Left cardiac atrium (tissue), 4 donors: ENCODE measurements around the gene RBM34. TPM values are rescaled to one million over a fixed set of nuclear protein-coding genes. Genes with fewer than 3 reads are reported as not detected.
A peak's percentile ranks its signal among the peaks of the same experiment; 100 is the strongest.
"Not testable (repeated sequence)": the region's sequence is repeated elsewhere in the genome, so short reads cannot be mapped to it uniquely, and the experiment has no call there.

Experiments used
- ATAC-seq, 2 donors: fragments of 200-7000 bp; cut with Tn5 transposase; one replicate each; pipeline ENCODE4 v1.9.1; 2020; ENCODE audit warnings: mild to moderate bottlenecking in 2 of 2, moderate library complexity in 2 of 2
- DNase-seq: peaks from one replicate; pipeline ENCODE4 v3.0.0-alpha.2; 2020
- intact Hi-C, 2 donors: fragments of 100-400 bp; cut with DNase I; formaldehyde crosslinking; loops; one replicate each; pipeline versions ENCODE4 v1.14.1 to v1.15.1; 2022 to 2023
- long read RNA-seq: library from polyadenylated mRNA; unstranded; transcript quantifications from one replicate; pipeline ENCODE4 v2.0.0, GENCODE V29; 2021
- total RNA-seq, 2 donors: library from RNA; stranded (reverse); fragmentation: NEBNext Ultra II Directional; extraction: Animal tissue kit (Norgen Biotek cat#: 25700); gene quantifications; one replicate each; pipeline ENCODE4 v1.2.1, GENCODE V29; 2021
- donor health status: DM: no; HTN: yes; CAD: no.
- donor health status: DM: no; HTN: yes; CAD: no; lungs with severe emphysema.
- donor health status: DM: yes; HTN: yes; CAD: no.
- donor health status: Dilated cardiomyopathy.

The RBM34 gene
- 10 to 100 TPM; 47.0 to 54.6 TPM for total RNA-seq
- long read RNA-seq, transcript RBM34-201 (11 exons, 2,054 nt): major isoform, 18 of 29 reads
- long read RNA-seq, partial matches to known transcripts: 1 of 29 reads
- long read RNA-seq, other reads (novel, unspliced or antisense): 9 of 29 reads

DNA sequence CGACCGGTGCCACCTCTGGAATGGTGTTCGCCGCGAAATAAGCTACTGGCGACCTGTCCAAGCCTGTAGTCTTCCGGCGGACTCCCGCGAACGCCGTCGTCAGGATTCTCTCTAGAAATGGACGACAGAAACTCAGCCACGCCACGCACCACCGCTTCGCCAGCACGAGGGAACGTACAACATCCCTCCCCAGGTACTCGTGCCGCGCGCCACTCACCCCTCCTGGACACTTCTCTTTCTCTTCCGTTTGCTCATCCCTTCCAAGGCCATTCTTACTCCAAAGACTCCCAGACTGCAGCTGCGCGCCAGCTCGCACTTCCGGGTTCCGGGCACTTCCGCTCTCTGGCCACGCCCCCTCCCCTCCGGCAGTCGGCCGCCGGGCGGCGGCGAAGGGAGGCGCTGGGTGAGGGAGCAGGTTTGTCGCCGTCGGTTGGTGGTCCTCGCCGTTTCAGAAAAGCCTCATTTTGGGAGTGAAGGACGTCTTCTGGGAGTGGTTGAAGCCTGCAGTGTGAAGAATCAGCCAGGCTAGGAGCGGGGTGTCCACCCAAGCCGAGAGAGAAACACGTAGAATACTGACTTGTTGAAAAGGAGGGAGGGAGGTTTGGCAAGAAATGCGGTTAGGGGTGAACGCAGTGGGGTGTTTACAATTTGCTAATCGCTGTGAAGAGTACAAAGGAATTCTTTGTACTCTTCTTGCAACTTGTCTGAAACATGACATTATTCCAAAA, at the start of gene RBM34:
Gene RBM34, minus strand, starts transcription at position 294 of the 728 bp plus-strand sequence. Its CDS starts 24 bp downstream, at position 270.
- ATAC-seq (peak; percentile 98 to 99), DNase-seq (peak; percentile 93)
- intact Hi-C loops: no loop called here

DNA sequence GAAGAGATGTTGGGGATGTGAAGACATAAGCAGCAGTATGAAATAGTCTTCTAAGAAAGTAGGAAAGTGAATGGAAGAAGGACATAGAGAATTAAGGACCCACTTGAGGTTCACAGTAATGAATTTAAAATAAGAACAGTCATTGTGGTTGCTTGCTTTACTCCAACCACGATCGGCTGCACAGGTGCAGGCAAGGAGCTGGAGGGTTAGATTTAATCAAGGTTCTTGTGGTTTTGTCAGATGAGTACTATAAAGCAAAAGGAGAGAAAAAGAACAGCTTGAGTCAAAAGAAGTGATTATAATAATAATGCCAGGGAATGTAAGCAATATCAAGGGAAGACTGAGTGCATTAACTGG, 46.1 kb upstream of the RBM34 start:
- intact Hi-C loops: no loop called here
- DNase-seq: no peak
- no peak for ATAC-seq

DNA sequence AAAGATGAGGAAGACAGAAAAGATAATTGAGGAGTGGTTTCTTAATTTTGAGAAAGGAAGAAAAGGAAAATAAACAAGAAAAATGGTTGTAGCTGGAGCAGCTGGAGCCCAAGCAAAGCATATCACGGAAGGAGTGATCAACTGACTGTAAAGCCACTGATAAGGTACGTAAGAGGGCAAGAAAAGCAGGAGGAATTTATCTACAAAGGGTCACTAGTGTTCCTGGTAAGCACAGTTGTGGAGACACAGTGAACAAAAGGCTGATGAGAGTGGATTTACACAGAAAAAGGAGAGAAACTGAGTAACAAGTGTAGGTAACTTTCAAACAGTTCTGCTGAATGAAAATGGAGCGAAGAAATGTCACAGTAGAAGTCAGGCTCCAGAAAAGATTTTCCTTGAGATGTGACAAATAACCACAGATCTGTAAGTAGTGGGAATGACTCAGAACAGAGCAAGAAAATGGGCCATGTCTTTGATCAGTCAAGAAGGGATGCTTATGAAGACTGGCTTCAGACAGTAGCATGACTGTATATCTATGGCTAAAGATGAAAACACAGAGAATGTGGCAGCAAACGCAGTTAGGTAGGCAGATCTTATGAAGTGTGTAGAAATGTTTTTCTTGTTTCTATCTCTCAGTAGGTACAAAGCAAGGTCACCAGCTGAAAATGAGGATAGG, 45.6 kb upstream of the RBM34 start:
- DNase-seq: no peak
- intact Hi-C loops: no loop called here
- no peak for ATAC-seq

DNA sequence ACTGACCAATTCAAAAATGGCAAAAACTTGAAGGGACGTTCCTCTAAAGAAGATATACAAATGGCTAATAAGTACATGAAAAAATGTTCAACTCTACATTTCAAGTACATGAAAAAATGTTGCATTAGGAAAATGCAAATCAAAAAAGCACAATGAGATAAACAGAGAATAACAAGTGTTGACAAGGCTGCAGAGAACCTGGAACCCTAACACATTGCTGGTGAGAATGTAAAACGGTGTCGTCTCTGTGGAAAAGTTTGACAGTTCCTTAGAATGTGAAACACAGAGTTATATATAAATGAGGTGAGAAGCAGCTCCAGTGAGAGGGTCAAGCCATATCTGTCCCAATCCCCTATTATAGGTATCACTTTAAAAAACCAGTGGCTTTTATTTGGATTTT, 44.6 kb upstream of the RBM34 start:
- no peak for DNase-seq
- ATAC-seq: no peak
- intact Hi-C loops: no loop called here

DNA sequence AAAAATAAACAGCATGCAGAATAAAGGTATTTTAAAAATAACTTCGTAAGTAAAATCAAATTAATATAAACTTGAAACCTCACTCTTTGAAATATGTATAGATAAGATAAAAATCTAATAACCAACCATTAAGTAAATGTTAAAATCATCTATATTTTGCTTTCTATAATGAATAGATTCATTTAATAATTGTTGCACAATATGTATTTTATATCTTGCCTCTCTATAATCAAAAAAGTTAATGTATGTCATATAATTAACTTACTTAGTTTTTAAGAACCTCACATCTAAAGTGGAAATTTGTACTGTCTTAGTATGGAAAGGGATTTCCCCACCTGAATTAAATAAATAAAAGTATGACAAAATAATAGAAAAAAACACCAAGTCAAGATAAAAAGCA, 42.4 kb upstream of the RBM34 start:
- intact Hi-C loops: no loop called here
- no peak for DNase-seq
- ATAC-seq: no peak

DNA sequence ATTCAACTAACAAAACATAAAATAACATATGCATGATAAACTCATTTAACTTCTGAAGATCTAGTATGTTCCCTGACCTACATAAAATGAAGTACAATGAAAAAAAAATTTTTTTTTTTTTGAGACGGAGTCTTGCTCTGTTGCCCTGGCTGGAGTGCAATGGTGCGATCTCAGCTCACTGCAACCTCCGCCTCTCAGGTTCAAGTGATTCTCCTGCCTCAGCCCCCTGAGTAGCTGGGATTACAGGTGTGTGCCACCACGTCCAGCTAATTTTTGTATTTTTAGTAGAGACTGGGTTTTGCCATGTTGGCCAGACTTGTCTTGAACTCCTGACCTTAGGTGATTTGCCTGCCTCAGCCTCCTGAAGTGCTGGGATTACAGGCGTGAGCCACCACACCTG, 41.4 kb upstream of the RBM34 start:
- intact Hi-C loops, DNase-seq, ATAC-seq: not testable (repeated sequence)

DNA sequence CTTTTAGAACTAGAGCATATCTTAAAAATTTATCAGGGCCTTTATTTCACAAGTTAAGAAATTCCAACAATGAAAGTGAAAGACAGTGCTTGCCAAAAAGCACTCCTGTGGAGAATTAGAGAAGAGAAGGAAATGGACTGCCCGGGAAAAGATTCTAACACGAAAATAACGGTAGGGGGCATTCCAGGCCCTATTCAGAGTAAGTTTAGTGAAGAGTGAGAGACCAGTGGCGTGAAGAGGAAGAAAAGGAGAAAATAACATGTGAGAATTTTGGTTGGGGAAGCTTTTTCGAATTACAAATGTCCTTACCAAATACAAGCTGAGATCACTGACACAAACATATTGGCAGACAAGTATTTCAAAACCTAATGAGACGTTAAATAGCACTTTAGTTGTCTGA, 38.4 kb upstream of the RBM34 start:
- ATAC-seq (peak; percentile 47 to 60), DNase-seq (no peak)
- intact Hi-C loops: no loop called here

GRCh38 chr1:235190431-235190830, 29.4 kb upstream of the RBM34 start:
- intact Hi-C loops: no loop called here
- no peak for ATAC-seq

DNA sequence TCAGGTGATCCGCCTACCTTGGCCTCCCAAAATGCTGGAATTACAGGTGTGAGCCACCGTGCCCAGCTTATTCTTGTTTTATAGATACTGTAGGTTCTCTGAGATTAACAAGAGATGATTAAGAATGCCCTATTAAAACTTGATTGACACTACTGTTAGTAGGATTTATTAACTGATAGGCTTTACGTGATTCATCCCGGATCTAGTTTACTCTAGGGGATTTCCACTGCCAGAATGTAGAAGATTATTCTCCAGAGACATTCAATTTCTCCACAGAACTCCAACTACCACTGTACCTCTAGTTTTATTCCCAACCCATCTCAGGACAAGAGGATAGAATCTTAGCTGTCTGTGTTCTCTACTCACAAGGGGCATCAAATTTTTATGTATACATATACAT, 26.3 kb upstream of the RBM34 start:
- intact Hi-C loops: no loop called here
- ATAC-seq: no peak
- DNase-seq: no peak

More at GRCh38 chr1:235190431-235190830, 29.4 kb upstream of the RBM34 start:
- DNase-seq: no peak

- intact Hi-C loops: no loop called here
- no peak for DNase-seq
- no peak for ATAC-seq
Measured at GRCh38 chr1:235181561-235182245, 20.7 kb upstream of the RBM34 start.

GRCh38 chr1:235180916-235181460, 19.9 kb upstream of the RBM34 start:
- intact Hi-C loops: no loop called here
- no peak for ATAC-seq

GRCh38 chr1:235176486-235176885, 15.4 kb upstream of the RBM34 start:
- intact Hi-C loops: no loop called here
- DNase-seq (peak; percentile 10), ATAC-seq (no peak)

More at GRCh38 chr1:235180916-235181460, 19.9 kb upstream of the RBM34 start:
- no peak for DNase-seq

DNA sequence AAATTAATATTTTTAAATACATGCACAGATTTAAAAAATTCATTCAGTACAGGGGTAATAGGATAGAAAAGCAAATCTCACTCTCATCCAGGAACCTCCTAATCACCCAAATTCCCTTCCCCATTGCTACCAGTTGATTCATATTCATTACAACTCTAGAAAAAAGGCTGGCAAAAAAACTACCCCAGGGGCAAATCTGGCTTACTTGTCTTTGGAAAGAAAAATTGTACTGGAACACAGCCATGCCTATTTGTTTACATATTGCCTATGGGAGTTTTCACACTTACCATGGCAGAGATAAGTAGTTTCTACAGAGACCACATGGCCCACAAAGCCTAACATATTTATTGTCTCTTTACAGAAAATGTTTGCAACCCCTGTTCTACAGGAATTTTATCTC, 8.9 kb upstream of the RBM34 start:
- intact Hi-C loops: no loop called here
- no peak for DNase-seq
- no peak for ATAC-seq

DNA sequence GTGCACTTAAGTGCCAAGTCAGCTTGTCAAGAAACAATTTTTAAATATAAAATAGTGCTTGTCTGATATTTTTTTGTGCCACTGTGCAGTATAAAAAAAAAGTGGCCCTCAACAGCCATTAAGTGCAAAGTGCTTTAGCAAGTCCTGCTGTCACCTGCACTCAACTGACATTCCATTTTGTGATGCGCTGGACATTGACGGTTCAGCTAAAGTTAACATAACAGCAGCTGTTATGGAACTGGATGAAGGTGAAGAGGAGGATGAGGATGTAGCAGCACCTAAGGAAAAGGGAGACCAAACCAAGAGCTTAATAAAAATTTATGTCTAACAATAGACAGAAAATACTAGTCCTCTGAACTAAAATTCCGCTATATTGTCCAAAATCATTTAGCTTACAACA, 7.3 kb upstream of the RBM34 start:
- no peak for DNase-seq
- no peak for ATAC-seq
- intact Hi-C loops: no loop called here

GRCh38 chr1:235161685-235162327, 756 bp upstream of the RBM34 start:
- DNase-seq: no peak
- ATAC-seq: peak in 1 of 2 donors; percentile 3
- intact Hi-C loops: no loop called here

GRCh38 chr1:235160383-235160956, 580 bp downstream of the RBM34 start:
- DNase-seq: no peak
- intact Hi-C loops: no loop called here
- ATAC-seq: peak; percentile 45

DNA sequence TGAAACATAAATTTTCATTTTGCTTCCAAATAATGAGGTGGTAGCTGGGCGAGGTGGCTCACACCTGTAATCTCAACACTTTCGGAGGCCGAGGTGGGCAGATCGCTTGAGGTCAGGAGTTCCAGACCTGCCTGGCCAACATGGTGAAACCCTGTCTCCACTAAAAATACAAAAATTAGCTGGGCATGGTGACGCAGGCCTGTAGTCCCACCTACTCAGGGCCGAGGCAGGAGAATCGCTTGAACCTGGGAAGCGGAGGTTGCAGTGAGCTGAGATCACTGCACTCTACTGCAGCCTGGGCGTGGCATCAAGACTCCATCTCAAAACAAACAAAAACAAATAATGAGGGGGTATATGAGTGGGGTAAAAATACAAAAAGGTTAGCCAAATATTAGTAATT, 1.1 kb downstream of the RBM34 start:
- intact Hi-C loops, DNase-seq, ATAC-seq: not testable (repeated sequence)

DNA sequence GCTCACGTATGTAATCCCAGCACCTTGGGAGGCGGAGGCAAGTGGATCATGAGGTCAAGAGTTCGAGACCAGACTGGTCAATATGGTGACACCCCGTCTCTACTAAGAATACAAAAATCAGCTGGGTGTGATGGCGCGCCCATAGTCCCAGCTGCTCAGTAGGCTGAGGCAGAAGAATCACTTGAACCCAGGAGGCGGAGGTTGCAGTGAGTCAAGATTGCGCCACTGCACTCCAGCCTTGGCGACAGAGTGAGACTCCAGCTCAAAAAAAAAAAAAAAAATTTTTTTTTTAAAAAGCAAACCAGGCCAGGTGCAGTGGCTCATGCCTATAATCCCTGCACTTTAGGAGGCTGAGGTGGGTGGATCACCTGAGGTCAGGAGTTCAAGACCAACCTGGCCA, 1.8 kb downstream of the RBM34 start:
- ATAC-seq, DNase-seq, intact Hi-C loops: not testable (repeated sequence)

GRCh38 chr1:235158680-235159079, 2.4 kb downstream of the RBM34 start:
- DNase-seq: no peak
- intact Hi-C loops: no loop called here
- ATAC-seq: no peak
